Stimulated activated CD8-positive, alpha-beta memory T cell treated with anti-CD3 and anti-CD28 coated beads, Interleukin-15, amount 100 ng/mL, for 4 hours (primary cell): ENCODE measurements around the gene ZBTB16.

Experiments
- DNase-seq, 2 donors: peaks; one replicate each; pipeline ENCODE4 v3.0.0-alpha.2; 2020; ENCODE audit warnings: low read depth in 2 of 2

The ZBTB16 gene

GRCh38 chr11:114152785-114153184, 93.3 kb downstream of the ZBTB16 start:
- no peak for DNase-seq

- no peak for DNase-seq
Observed at GRCh38 chr11:114153224-114153623, 93.7 kb downstream of the ZBTB16 start.

- DNase-seq, result no peak
Observed at GRCh38 chr11:114154271-114155047, 94.9 kb downstream of the ZBTB16 start.

DNA sequence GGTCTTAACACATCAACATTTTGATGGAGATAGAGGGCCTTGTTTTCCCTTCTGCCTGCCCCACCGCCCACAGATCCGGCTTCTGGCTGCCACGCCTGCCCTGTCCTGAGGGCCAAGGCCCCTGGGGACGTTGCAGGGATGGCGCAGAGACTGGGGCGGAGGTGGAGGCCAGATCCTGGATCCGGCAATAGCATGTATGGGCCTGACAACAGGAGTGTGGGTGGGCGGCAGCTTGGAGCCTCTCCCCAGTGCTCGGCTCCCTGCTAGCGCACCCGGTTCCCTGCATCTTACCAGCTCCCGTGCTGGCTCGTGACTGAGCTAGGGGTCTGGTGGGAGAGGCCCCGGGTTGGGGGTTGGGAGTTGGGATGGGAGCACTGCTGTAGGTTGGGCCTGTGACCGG, 95.6 kb downstream of the ZBTB16 start:
- no peak for DNase-seq

GRCh38 chr11:114156131-114156581, 96.6 kb downstream of the ZBTB16 start:
- no peak for DNase-seq

- no peak for DNase-seq
Observed at GRCh38 chr11:114156782-114157181, 97.3 kb downstream of the ZBTB16 start.

DNA sequence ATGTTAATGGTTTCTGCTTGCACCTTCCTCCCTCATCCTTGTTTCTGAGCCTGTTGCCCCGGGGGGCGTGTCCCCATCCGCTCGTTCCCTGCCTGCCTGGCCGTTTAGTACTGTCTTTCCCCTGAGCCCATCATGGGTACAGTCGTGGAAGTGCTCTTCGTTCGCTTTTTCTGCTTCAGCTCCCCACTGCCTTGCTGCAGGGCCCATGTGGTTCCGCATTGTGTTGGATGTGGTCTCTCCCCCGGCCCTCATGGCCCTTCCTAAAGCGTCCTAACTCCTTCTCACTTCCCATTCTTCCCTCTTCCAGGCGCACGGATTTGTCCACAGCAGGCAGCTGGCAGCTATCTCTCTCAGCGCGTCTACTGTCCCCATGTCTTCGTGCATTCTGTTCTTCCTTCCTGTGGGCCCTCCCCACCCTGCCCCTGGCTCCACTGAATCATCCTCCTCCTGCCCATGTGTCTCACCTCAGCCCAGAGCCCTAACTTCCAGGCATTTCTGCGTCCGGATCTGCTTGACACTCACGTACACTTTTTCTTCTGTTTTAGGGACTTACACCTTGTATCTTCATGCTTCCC, 98.1 kb downstream of the ZBTB16 start:
- no peak for DNase-seq

GRCh38 chr11:114158421-114158820, 98.9 kb downstream of the ZBTB16 start:
- no peak for DNase-seq

- DNase-seq, result no peak
Observed at GRCh38 chr11:114158886-114159285, 99.4 kb downstream of the ZBTB16 start.

- no peak for DNase-seq
Observed at GRCh38 chr11:114159320-114159719, 99.8 kb downstream of the ZBTB16 start.

- DNase-seq, result peak; percentile 82 to 85
Observed at GRCh38 chr11:114159802-114160632, 100.5 kb downstream of the ZBTB16 start.

DNA sequence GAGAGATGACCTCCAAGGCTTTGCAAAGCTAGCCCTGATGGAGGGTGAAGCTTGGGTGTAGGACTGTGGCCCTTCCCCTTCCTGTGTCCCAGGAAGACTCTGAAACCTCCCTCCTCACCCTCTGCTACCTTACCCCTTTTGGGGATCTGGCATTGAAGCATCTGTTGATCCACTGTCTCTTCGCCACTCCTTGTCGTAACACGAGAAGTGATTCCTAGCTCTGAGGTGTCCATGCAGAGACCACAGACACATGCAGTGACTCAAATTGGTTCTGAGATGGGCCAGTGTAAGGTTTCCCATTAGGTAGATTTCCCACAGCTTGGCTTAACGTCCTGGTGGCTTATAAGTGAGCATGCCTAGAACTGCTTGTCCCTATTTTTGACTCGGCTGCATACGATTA, 101.4 kb downstream of the ZBTB16 start:
- DNase-seq, result no peak

DNA sequence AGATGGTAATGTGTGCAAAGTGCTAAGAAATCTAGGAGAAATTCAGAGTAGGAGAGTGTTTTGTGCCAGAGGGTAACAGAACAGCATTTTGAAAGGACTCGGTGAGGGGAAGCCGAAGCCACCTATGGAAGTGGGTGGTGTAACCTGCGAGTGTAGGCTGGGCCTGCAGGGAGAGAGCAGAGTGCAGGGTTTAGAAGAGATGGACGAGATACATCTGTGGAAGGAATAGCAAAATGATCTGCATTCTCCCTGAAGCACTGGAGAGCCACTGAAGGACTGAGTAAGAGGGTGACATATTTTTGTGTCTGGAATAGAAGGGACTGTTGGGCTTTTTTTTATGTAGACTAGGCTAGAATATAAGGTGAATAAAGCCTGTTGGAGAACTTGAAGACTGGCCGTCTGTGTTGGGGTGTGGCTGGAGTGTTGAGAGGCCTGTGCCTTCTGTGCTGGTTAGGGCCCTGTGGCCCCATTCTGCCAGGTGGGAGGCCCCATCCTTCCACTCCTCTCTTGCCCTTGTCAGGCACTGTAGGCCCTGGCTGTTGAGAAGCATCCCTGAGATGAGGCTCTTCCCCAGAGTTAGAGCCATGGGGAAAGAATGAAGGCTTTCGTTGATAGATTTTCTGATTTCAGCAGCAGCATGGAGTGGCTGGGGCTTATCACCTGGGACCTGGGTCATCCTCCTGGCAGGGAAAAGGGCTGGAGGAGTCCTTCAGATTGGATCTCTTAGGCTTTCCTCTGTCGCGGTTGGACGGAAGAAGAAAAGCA, 102.2 kb downstream of the ZBTB16 start:
- no peak for DNase-seq

DNA sequence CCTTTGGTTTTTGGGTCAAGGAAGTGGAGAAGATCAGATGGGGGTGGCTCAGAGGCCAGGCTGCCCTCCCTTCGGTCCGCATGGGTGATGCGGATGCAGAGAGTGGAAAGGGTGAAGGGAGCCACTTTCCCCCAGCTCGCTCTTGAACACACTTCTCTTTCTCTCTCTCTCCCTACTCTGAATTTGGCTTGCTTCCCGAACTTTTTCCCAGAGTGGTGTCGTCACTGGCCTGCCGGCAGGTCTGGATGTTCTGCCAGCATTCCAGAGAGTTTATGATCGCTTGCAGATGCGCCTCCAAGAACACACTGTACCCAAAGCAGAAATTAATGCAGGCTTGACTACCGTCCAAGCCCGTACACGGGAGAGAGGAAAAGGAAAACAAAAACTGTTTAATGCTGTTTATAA, 103.2 kb downstream of the ZBTB16 start:
- no peak for DNase-seq

- no peak for DNase-seq
Observed at GRCh38 chr11:114163229-114163631, 103.7 kb downstream of the ZBTB16 start.

GRCh38 chr11:114163830-114164401, 104.4 kb downstream of the ZBTB16 start:
- no peak for DNase-seq

GRCh38 chr11:114164546-114164945, 105.0 kb downstream of the ZBTB16 start:
- no peak for DNase-seq

DNA sequence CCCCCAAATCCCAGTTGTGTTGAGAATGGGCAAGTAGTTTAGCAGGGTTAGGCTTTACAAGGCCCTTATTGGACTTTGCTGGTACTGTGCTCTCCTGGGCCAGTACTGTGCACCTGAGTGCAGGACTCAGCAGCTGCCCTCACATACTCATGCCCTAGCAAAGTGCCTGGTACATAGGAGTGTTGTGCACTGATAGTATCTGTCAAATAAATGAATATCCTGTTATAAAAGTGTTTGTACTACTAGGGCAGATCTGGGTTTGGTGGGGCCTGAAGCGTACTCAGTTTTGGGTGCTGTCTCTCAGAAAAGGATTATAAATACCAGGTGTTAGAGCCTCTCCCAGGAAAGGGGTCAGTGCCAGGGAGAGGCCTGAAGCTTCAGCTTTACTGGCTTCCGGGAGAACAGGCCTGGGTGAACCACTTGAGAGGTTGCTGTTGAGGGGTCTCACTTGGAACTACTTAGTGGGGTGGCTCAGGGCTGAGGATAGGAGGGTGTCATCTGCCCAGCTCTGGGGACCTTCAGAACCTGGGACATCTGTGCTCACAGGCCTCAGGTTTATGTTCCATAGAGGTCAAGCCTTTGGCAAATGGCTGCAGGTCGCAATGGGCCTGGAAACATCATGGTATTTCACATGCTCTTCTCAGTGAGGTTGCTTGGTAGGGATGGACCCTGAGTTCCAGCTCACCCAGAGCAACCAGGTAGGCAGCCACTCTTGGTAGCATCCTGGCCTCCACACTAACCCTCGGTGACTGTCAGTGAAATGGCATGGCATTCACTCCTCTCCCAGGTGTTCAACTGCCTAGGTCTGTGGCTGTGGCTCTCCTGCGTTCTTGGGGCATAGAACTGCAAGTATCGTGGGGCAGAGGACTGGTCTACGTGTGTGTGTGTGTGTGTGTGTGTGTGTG, 106.1 kb downstream of the ZBTB16 start:
- DNase-seq, result no peak

DNA sequence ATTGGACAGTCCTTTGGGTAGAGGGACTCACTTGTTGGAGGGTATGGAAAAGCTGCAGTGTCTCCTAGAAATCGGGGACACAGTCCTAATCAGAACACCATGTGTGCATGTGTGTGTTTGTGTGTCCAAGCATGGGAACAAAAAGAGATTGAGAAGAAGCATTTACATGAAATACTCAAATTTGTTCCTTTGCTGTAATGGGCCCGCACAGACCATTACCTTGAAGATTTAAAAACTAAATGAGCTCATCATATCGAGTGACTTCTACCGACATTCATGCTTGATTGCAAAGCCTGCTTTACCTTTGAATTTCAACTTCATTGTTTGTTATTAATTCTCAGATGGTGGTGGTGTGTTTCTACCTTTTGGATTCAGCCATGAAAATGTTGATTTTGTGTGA, 106.9 kb downstream of the ZBTB16 start:
- no peak for DNase-seq

DNA sequence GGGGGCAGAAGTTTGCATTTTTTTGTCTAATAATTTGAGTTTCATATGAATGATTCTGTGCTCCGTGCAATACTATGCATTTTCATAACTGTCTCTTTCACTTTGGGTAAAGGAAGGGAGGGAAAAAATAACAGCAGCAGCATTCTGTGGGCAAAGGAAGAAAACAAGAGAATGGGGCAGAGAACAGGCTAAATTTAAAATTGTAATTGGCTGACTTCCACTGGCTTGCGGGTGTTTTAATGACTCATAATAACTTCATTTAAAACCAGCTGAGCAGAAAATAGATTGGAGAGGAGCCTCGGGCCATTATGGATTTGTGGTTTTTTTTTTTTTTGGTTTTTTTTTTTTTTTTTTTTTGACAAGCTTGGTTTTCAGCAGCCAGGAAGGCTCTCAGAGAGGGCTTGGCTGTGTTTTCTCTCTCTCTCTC, 107.4 kb downstream of the ZBTB16 start:
- no peak for DNase-seq
